Measurements from ENCODE around the gene EPS8L2. TPM values are rescaled to one million over a fixed set of nuclear protein-coding genes. Genes with fewer than 3 reads are reported as not detected.

EPS8L2 gene
- polyA plus RNA-seq, 3 donors, result 0.55 TPM; not detected in 2

GRCh38 chr11:690738-691633 lies 15.0 kb upstream of the EPS8L2 start:
- TF ChIP-seq CTCF (IDR thresholded peaks at IDR 0.05), result no peak
- peaks cover 47 to 56% of the 10 kb centered on the region in 2 donors for H3K36me3 Mint-ChIP-seq
- H2AFZ ChIP-seq (ENCODE audit: insufficient read depth, low read depth, low read length, poor library complexity, severe bottlenecking), result no peak overlapping the region
- H3K4me2 ChIP-seq (replicated peaks; ENCODE audit: extremely low read depth, low read length, poor library complexity, severe bottlenecking), result no peak overlapping the region
- H3K27ac Mint-ChIP-seq, result peak overlapping the region in 1 of 7 donors; percentile 26
- H3K4me3 Mint-ChIP-seq, result no peak overlapping the region
- intact Hi-C loops (cut with micrococcal nuclease), result loop anchor here in 1 of 2 donors (10.0 kb wide), 1 partner anchor 694 kb away; the partner anchor contains the start of gene BRSK2
- H3K4me1 ChIP-seq (ENCODE audit: control insufficient read depth in 1 of 2, insufficient read depth in 2 of 2, low read length in 2 of 2), result peaks cover 14 to 18% of the 10 kb centered on the region in 2 donors
- peaks cover 0 to 1% (median 0%) of the 10 kb centered on the region in 7 donors for H3K9me3 Mint-ChIP-seq
- 92% methylated on average over 26 of the region's 27 CpGs for WGBS (ENCODE audit: insufficient coverage)
- no peak for DNase-seq
- no peak overlapping the region for H3K9ac ChIP-seq (ENCODE audit: insufficient read depth, low read length, poor library complexity, severe bottlenecking)
- H3K36me3 ChIP-seq (replicated peaks in 1 of 2; ENCODE audit: control insufficient read depth in 1 of 2, insufficient read depth in 2 of 2, low read length in 2 of 2), result peaks cover 30 to 51% of the 10 kb centered on the region in 2 donors
- no peak overlapping the region for H3K27ac ChIP-seq (ENCODE audit: low read depth in 1 of 2, low read length in 2 of 2)
- H3K27me3 Mint-ChIP-seq (ENCODE audit: low read depth in 3 of 3), result peaks cover 0 to 8% (median 5%) of the 10 kb centered on the region in 3 donors
- H3K9me3 ChIP-seq (replicated peaks in 1 of 2; ENCODE audit: control insufficient read depth in 1 of 2, insufficient read depth in 1 of 2, low read length in 2 of 2), result no peaks in the 10 kb centered on the region
- H3K27me3 ChIP-seq (ENCODE audit: control insufficient read depth in 2 of 2, insufficient read depth in 2 of 2, low read length in 2 of 2), result no peaks in the 10 kb centered on the region
- H3K4me1 Mint-ChIP-seq, result peaks cover 17% of the 10 kb centered on the region
- H4K20me1 ChIP-seq (ENCODE audit: insufficient read depth, low read length), result peaks cover 27% of the 10 kb centered on the region
- peaks cover 34% of the 10 kb centered on the region for H3K79me2 ChIP-seq (ENCODE audit: insufficient read depth, low read length)
- H3K4me3 ChIP-seq (replicated peaks in 1 of 3; ENCODE audit: low read depth in 2 of 3, low read length in 3 of 3), result no peak overlapping the region

GRCh38 chr11:691710-692590 lies 14.1 kb upstream of the EPS8L2 start:
- Mint-ChIP-seq H3K4me3 (no peak overlapping the region), H3K9me3 (peaks cover 0 to 1% (median 0%) of the 10 kb centered on the region in 7 donors), H3K27ac (peak overlapping the region in 1 of 7 donors; percentile 27), H3K36me3 (peaks cover 39 to 46% of the 10 kb centered on the region in 2 donors), H3K27me3 (ENCODE audit: low read depth in 3 of 3) (peaks cover 0 to 8% (median 5%) of the 10 kb centered on the region in 3 donors), H3K4me1 (peaks cover 25% of the 10 kb centered on the region)
- no peak overlapping the region for H3K4me3 ChIP-seq (replicated peaks in 1 of 3; ENCODE audit: low read depth in 2 of 3, low read length in 3 of 3)
- H3K9ac ChIP-seq (ENCODE audit: insufficient read depth, low read length, poor library complexity, severe bottlenecking), result no peak overlapping the region
- no peak overlapping the region for H2AFZ ChIP-seq (ENCODE audit: insufficient read depth, low read depth, low read length, poor library complexity, severe bottlenecking)
- H3K4me1 ChIP-seq (ENCODE audit: control insufficient read depth in 1 of 2, insufficient read depth in 2 of 2, low read length in 2 of 2), result peaks cover 20 to 26% of the 10 kb centered on the region in 2 donors
- intact Hi-C loops (cut with micrococcal nuclease), result loop anchor here in 1 of 2 donors (10.0 kb wide), 1 partner anchor 693 kb away; the partner anchor contains the start of gene BRSK2
- H4K20me1 ChIP-seq (ENCODE audit: insufficient read depth, low read length), result peaks cover 27% of the 10 kb centered on the region
- no peaks in the 10 kb centered on the region for H3K9me3 ChIP-seq (replicated peaks in 1 of 2; ENCODE audit: control insufficient read depth in 1 of 2, insufficient read depth in 1 of 2, low read length in 2 of 2)
- peaks cover 21 to 41% of the 10 kb centered on the region in 2 donors for H3K36me3 ChIP-seq (replicated peaks in 1 of 2; ENCODE audit: control insufficient read depth in 1 of 2, insufficient read depth in 2 of 2, low read length in 2 of 2)
- H3K4me2 ChIP-seq (replicated peaks; ENCODE audit: extremely low read depth, low read length, poor library complexity, severe bottlenecking), result no peak overlapping the region
- no peak for TF ChIP-seq CTCF (IDR thresholded peaks at IDR 0.05)
- peaks cover 40% of the 10 kb centered on the region for H3K79me2 ChIP-seq (ENCODE audit: insufficient read depth, low read length)
- no peak overlapping the region for H3K27ac ChIP-seq (ENCODE audit: low read depth in 1 of 2, low read length in 2 of 2)
- WGBS (ENCODE audit: insufficient coverage), result 98% methylated on average over 14 of the region's 18 CpGs
- DNase-seq, result no peak
- H3K27me3 ChIP-seq (ENCODE audit: control insufficient read depth in 2 of 2, insufficient read depth in 2 of 2, low read length in 2 of 2), result no peaks in the 10 kb centered on the region
